Pancreas (tissue), 10 donors: ENCODE measurements around the gene TIMM9. TPM values are rescaled to one million over a fixed set of nuclear protein-coding genes. Genes with fewer than 3 reads are reported as not detected.

Source experiments
- ATAC-seq, 4 donors: fragments of 200-7000 bp; cut with Tn5 transposase; one replicate each; pipeline versions ENCODE4 v1.8.0 to v1.9.1; 2020; ENCODE audit warnings: mild to moderate bottlenecking in 4 of 4, moderate library complexity in 4 of 4
- DNase-seq, 6 donors: peaks; one replicate each; pipeline ENCODE4 v3.0.0-alpha.2; 2020
- FAIRE-seq: peaks from 2 replicates; lab custom pipeline; 2012; peaks lifted over from hg19 to GRCh38; lab: Jason Lieb, UNC
- H3K27ac ChIP-seq, 4 donors: fragments of 200-600 bp; sonication (generic); 1 replicate in 3 of 4; 2 replicates in 1 of 4; pipeline versions ENCODE4 v1.5.0 to v1.8.0; 2020
- H3K27me3 ChIP-seq, 4 donors: fragments of 200-600 bp; one replicate each; pipeline ENCODE4 v1.8.0; 2021
- H3K36me3 ChIP-seq, 3 donors: fragments of 200-600 bp; sonication (generic) in 1 of 3; one replicate each; pipeline versions ENCODE4 v1.5.0 to v1.8.0; 2020 to 2021
- H3K4me1 ChIP-seq, 3 donors: fragments of 200-600 bp; one replicate each; pipeline ENCODE4 v1.8.0; 2021
- H3K4me3 ChIP-seq, 4 donors: fragments of 200-600 bp; sonication (generic) in 2 of 4; one replicate each; pipeline versions ENCODE4 v1.5.0 to v1.8.0; 2020 to 2021
- H3K9me3 ChIP-seq, 4 donors: fragments of 200-600 bp; one replicate each; pipeline ENCODE4 v1.8.0; 2021
- WGBS, 2 donors: extraction: QIAGEN DNeasy Blood & Tissue Kit; methylation state at CpG; one replicate each; pipeline ENCODE4 v1.1.7; 2013; 5-methylcytosine and 5-hydroxymethylcytosine counted together
- intact Hi-C, 3 donors: fragments of 100-400 bp; cut with DNase I; formaldehyde crosslinking; loops; one replicate each; pipeline versions ENCODE4 v1.11.1 to v1.14.2; 2022
- polyA plus RNA-seq, 2 donors: library from polyadenylated mRNA; stranded (reverse); fragments of 200-250 nt; gene quantifications; one replicate each; pipeline ENCODE4 v1.2.3, GENCODE V29; 2013
- total RNA-seq, 6 donors: library from RNA; stranded (reverse); fragmentation: NEBNext Ultra II Directional in 4 of 6; extraction: Animal tissue kit (Norgen Biotek cat#: 25700) in 4 of 6; gene quantifications; one replicate each; pipeline versions ENCODE4 v1.2.1 to v1.2.4, GENCODE V29; 2021 to 2023
- TF ChIP-seq, protein P1 (sequence below), 4 donors: fragments of 200-600 bp; sonication (generic) in 3 of 4; IDR thresholded peaks; one replicate each; pipeline versions ENCODE4 v1.5.0 to v1.8.0; 2021; ENCODE audit warnings: antibody characterized with exemption in 4 of 4
- donor health status: healthy with polysubstance abuse.
- donor health status: DM: no; HTN: no; CAD: no; lungs with moderate emphysema.
- donor health status: DM: no; HTN: no; CAD: no.
- donor health status: control.
- donor health status: control.
- donor health status: Bipolar disorder and iron deficiency.
- donor health status: DM: yes; HTN: yes; CAD: no.
- donor health status: DM: no; HTN: no; CAD: no.
- donor health status: DM: no; HTN: no; CAD: no.
- donor health status: DM: yes; HTN: yes; CAD: no.

Gene TIMM9
- total and polyA plus RNA-seq, 8 donors: 24.1 to 58.7 (median 36.7) TPM

DNA sequence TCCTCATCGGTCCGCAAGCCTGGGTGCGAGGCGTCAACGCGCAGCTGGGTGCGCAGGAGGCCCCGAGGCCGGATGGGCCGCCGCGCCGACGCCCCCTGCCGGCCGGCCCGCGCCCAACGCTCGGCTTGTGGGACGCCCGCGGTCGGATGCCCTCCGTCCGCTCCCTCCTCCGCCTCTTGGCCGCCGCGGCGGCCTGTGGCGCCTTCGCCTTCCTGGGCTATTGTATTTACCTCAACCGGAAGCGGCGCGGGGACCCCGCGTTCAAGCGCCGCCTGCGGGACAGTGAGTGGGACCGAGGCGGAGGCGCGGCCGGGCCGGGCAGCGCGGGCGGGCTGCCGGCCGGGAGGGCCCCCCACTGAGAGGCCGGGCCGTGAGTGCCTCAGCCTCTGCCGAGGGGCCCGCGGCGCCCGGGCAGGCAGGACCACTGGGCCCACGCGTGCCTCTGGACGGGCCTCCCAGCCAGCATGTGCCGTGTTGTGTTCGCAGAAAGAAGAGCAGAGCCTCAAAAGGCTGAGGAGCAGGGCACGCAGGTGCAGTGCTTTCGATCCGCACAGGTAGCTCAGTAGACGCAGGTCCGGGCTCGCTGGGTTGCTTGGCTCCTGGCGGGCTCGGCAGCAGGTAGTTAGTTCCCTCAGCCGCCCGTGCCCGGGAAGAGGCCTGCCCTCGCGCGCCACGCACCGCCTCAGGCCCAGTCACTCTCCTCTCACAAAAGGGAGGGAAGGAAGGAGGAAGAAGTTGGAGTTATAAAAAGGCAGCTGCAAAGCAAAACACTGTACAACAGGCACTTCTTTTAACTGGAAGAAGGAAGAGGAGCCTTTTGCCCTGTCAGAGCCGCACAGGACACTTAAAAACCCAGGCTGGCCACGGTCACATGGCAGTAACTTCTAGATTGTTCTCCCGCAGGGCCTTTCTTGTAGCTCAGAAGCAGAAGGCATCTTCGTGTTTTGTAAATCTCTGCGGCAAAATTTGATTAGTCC is 31.2 kb downstream of the TIMM9 start, which contains the start of gene TOMM20L:
TSS of gene TOMM20L (plus strand) at position 119 of the 977 bp plus-strand sequence. CDS start at position 147, 28 bp downstream.
- intact Hi-C loops: no loop called here
- peaks cover 0 to 6% (median 0%) of the 10 kb centered on the region in 3 donors for H3K4me1 ChIP-seq
- 6 to 8% methylated on average over 80 to 86 of the region's 86 CpGs for WGBS, 2 donors

DNA sequence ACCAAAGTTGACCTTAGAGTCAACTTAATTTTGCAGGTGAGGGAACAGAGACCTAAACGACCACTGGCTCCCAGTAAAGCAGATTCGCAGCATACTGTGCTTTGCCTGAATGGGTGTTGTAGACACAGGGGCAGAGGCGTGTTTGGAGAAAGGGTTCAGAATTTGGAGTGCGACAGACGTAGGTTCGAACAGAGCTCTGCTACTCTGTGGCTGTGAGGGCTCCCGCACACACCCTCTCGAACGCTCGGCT is 31.8 kb downstream of the TIMM9 start:
- peaks cover 0 to 6% (median 0%) of the 10 kb centered on the region in 3 donors for H3K4me1 ChIP-seq
- no peak for ATAC-seq
- no peak for DNase-seq
- peak overlapping the region; percentile 53 to 67 (median 60) for H3K4me3 ChIP-seq
- H3K27me3 ChIP-seq: no peaks in the 10 kb centered on the region
- no peaks in the 10 kb centered on the region for H3K36me3 ChIP-seq
- peak overlapping the region in 3 of 4 donors; percentile 76 to 84 (median 81) for H3K27ac ChIP-seq
- no peaks in the 10 kb centered on the region for H3K9me3 ChIP-seq
- intact Hi-C loops: no loop called here
- no peak for FAIRE-seq
- 22 to 24% methylated on average over 10 of the region's 10 CpGs for WGBS, 2 donors
- TF ChIP-seq, protein P1, sequence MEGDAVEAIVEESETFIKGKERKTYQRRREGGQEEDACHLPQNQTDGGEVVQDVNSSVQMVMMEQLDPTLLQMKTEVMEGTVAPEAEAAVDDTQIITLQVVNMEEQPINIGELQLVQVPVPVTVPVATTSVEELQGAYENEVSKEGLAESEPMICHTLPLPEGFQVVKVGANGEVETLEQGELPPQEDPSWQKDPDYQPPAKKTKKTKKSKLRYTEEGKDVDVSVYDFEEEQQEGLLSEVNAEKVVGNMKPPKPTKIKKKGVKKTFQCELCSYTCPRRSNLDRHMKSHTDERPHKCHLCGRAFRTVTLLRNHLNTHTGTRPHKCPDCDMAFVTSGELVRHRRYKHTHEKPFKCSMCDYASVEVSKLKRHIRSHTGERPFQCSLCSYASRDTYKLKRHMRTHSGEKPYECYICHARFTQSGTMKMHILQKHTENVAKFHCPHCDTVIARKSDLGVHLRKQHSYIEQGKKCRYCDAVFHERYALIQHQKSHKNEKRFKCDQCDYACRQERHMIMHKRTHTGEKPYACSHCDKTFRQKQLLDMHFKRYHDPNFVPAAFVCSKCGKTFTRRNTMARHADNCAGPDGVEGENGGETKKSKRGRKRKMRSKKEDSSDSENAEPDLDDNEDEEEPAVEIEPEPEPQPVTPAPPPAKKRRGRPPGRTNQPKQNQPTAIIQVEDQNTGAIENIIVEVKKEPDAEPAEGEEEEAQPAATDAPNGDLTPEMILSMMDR (IDR thresholded peaks at IDR 0.05): no peak

More for the DNA sequence above, 31.2 kb downstream of the TIMM9 start, which contains the start of gene TOMM20L:
- ATAC-seq: peak; percentile 89 to 94 (median 92)
- FAIRE-seq: no peak
- H3K4me3 ChIP-seq: peak within 1 kb of the TSS; percentile 53 to 67 (median 60)
- H3K9me3 ChIP-seq: no peaks in the 10 kb centered on the region
- TF ChIP-seq, protein P1 (IDR thresholded peaks at IDR 0.05): peak; percentile 85 to 89 (median 86)
- no peaks in the 10 kb centered on the region for H3K27me3 ChIP-seq
- no peaks in the 10 kb centered on the region for H3K36me3 ChIP-seq
- DNase-seq: peak; percentile 63 to 91 (median 78)
- peak within 1 kb of the TSS; percentile 76 to 84 (median 82) for H3K27ac ChIP-seq

DNA sequence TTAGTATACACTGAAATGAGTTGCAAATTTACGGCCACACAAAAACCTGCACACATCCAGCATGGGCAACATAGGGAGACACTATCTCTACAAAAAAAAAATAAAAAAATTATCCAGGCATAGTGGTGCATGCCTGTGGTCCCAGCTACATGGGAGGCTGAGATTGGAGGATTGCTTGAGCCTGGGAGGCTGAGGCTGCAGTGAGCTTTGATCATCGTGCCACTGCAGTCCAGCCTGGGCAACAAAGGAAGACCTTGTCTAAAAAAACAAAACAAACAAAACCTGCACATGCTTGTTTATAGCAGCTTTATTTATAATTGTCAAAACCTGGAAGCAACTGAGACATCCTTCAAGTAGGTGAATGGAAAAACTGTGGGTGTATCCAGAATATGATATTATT is 36.5 kb downstream of the TIMM9 start:
- WGBS, 2 donors: 74 to 90% methylated on average over 2 of the region's 2 CpGs
- ATAC-seq (no peak), DNase-seq (no peak), FAIRE-seq (no peak)
- no peaks in the 10 kb centered on the region for H3K4me1 ChIP-seq
- TF ChIP-seq, protein P1 (IDR thresholded peaks at IDR 0.05): no peak
- intact Hi-C loops: no loop called here
- no peak overlapping the region for H3K27ac ChIP-seq
- no peaks in the 10 kb centered on the region for H3K27me3 ChIP-seq
- H3K36me3 ChIP-seq: no peaks in the 10 kb centered on the region
- H3K9me3 ChIP-seq: no peaks in the 10 kb centered on the region
- no peak overlapping the region for H3K4me3 ChIP-seq

DNA sequence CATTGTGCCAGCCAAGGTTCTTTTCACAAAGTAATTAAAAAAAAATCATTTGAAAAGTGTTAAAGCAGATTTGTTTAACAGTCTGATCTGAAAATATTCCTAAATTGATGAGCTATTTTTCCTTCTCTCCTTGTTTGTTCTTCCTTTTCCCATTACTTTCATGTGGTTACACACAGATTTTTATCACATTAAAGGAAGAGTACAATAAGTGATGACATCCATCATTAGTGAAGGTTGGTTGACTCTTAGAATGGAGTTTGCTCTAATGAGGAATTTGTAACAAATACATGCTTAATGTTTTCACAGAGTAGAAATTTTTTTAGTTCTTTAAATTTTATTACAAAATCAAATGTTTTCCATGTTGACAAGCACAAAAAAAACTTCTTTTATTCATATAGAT is 50.5 kb downstream of the TIMM9 start:
- Histone ChIP-seq H3K9me3 (no peaks in the 10 kb centered on the region), H3K4me3 (no peak overlapping the region), H3K27ac (no peak overlapping the region), H3K27me3 (no peaks in the 10 kb centered on the region), H3K36me3 (peaks cover 0 to 16% (median 7%) of the 10 kb centered on the region in 3 donors), H3K4me1 (no peaks in the 10 kb centered on the region)
- FAIRE-seq (no peak), ATAC-seq (no peak), DNase-seq (no peak)
- TF ChIP-seq, protein P1 (IDR thresholded peaks at IDR 0.05): no peak
- intact Hi-C loops: no loop called here
